GM12878 (cell line): ENCODE data around the gene DUSP14.

Experiments
- BACH1 ChIP-seq: fragments of 450-650 bp; IDR thresholded peaks from 2 replicates; pipeline ENCODE4 v1.6.1; 2017; ENCODE audit warnings: mild to moderate bottlenecking, borderline replicate concordance
- CBFB ChIP-seq: IDR thresholded peaks from 2 replicates; pipeline ENCODE4 v1.6.1; 2016; ENCODE audit warnings: antibody characterized with exemption, low read depth
- CREB1 ChIP-seq: IDR thresholded peaks from 2 replicates; pipeline ENCODE4 v1.6.1; 2012; ENCODE audit warnings: low read depth, mild to moderate bottlenecking, inconsistent platforms
- CTCF ChIP-seq, 3 experiments: IDR thresholded peaks in 2 of 3; conservative IDR thresholded peaks in 1 of 3; 2 replicates each; pipeline ENCODE4 v1.5.1; 2011; ENCODE audit warnings: low read depth in 3 of 3, low read length in 3 of 3, mild to moderate bottlenecking in 3 of 3, control low read depth in 2 of 3, moderate library complexity in 2 of 3, inconsistent platforms in 1 of 3, mixed read lengths in 1 of 3; ENCODE audit not compliant: control insufficient read depth in 2 of 3, insufficient read depth in 1 of 3; ENCODE audit errors: extremely low read depth in 1 of 3
- ETV6 ChIP-seq, 2 experiments: fragments of 450-650 bp in 1 of 2; IDR thresholded peaks in 1 of 2; conservative IDR thresholded peaks in 1 of 2; 2 replicates each; pipeline ENCODE4 v1.6.1; 2014; ENCODE audit warnings: antibody characterized with exemption in 1 of 2, borderline replicate concordance in 1 of 2, low read depth in 1 of 2, mild to moderate bottlenecking in 1 of 2, moderate library complexity in 1 of 2
- HDAC2 ChIP-seq: fragments of 200-600 bp; sonication (generic); IDR thresholded peaks from 2 replicates; pipeline ENCODE4 v1.6.1; 2017
- KDM1A ChIP-seq: fragments of 200-600 bp; sonication (generic); IDR thresholded peaks from 2 replicates; pipeline ENCODE4 v1.6.1; 2016; ENCODE audit warnings: borderline replicate concordance
- POLR2A ChIP-seq: IDR thresholded peaks from 2 replicates; pipeline ENCODE4 v1.6.1; 2011; ENCODE audit warnings: low read depth, mild to moderate bottlenecking, low read length
- SP1 ChIP-seq: IDR thresholded peaks from one replicate; pipeline ENCODE4 v1.6.1; 2011; ENCODE audit warnings: low read depth, low read length
- YY1 ChIP-seq: IDR thresholded peaks from 2 replicates; pipeline ENCODE4 v1.6.1; 2011; ENCODE audit warnings: low read depth, mild to moderate bottlenecking, low read length
- TF ChIP-seq, protein P1 (sequence below): IDR thresholded peaks from 2 replicates; pipeline ENCODE4 v1.6.1; 2011; ENCODE audit warnings: mild to moderate bottlenecking, low read depth, low read length, moderate library complexity; ENCODE audit not compliant: insufficient replicate concordance

DNA sequence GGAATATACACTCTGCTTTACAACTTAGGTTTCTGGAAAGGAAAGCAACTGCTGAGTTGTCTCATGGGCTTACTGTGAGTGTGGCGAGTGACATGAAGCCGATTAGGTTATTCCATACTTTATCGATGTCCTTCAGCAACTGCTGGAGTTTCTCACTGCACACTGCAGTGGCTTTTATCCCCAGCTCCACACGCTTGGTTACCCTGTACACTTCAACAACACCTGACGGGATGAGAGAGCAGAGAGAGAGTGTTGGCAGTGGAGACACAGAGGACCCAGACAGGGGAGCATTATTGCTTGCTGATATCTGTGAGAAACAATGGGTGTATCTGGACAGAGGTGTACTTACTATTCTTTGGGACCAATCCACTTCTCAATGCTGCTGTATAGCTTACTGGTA, 46.2 kb downstream of the DUSP14 start:
- TF ChIP-seq CTCF (IDR thresholded peaks at IDR 0.05 in 2 of 3, conservative IDR thresholded peaks at IDR 0.05 in 1 of 3; ENCODE audit: control insufficient read depth in 2 of 3, extremely low read depth in 1 of 3, insufficient read depth in 1 of 3, low read depth in 3 of 3, low read length in 3 of 3) (no peak), CREB1 (no peak), ETV6 (conservative IDR thresholded peaks at IDR 0.05 in 1 of 2, IDR thresholded peaks at IDR 0.05 in 1 of 2; ENCODE audit: borderline replicate concordance in 1 of 2, low read depth in 1 of 2) (no peak), SP1 (no peak), POLR2A (no peak), CBFB (no peak), YY1 (no peak), KDM1A (no peak), HDAC2 (no peak), BACH1 (no peak)
- TF ChIP-seq, protein P1, sequence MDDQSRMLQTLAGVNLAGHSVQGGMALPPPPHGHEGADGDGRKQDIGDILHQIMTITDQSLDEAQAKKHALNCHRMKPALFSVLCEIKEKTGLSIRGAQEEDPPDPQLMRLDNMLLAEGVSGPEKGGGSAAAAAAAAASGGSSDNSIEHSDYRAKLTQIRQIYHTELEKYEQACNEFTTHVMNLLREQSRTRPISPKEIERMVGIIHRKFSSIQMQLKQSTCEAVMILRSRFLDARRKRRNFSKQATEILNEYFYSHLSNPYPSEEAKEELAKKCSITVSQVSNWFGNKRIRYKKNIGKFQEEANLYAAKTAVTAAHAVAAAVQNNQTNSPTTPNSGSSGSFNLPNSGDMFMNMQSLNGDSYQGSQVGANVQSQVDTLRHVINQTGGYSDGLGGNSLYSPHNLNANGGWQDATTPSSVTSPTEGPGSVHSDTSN: no peak
